Hematopoietic multipotent progenitor cell treated with erythropoietin and hydrocortisone succinate and interleukin-3 and kit ligand, for 15 days (in vitro differentiated cells): ENCODE data around the gene NT5DC3.
"Not testable (repeated sequence)": the region's sequence is repeated elsewhere in the genome, so short reads cannot be mapped to it uniquely, and the experiment has no call there.

Experiments used
- DNase-seq: peaks from one replicate; pipeline ENCODE4 v3.0.0-alpha.2; 2015; ENCODE audit warnings: low spot score

NT5DC3 gene

GRCh38 chr12:103809639-103810038 lies 31.4 kb downstream of the NT5DC3 start:
- DNase-seq, result not testable (repeated sequence)

- DNase-seq, result peak; percentile 43
These were observed 31.9 kb downstream of the NT5DC3 start for GRCh38 chr12:103809154-103809553.

- DNase-seq, result no peak
These were observed 32.7 kb downstream of the NT5DC3 start for GRCh38 chr12:103808239-103808880.

- DNase-seq, result peak; percentile 35
These were observed 33.3 kb downstream of the NT5DC3 start for GRCh38 chr12:103807561-103808238.

- no peak for DNase-seq
These were observed 34.2 kb downstream of the NT5DC3 start for GRCh38 chr12:103806803-103807202.

GRCh38 chr12:103805655-103806360 lies 35.2 kb downstream of the NT5DC3 start:
- DNase-seq, result no peak

GRCh38 chr12:103803847-103804246 lies 37.2 kb downstream of the NT5DC3 start:
- no peak for DNase-seq

- no peak for DNase-seq
These were observed 38.5 kb downstream of the NT5DC3 start for GRCh38 chr12:103802586-103802886.

- no peak for DNase-seq
These were observed 39.1 kb downstream of the NT5DC3 start for GRCh38 chr12:103801709-103802585.

- peak; percentile 16 for DNase-seq
These were observed 40.9 kb downstream of the NT5DC3 start for GRCh38 chr12:103799857-103800771.

GRCh38 chr12:103799504-103799856 lies 41.6 kb downstream of the NT5DC3 start:
- DNase-seq, result no peak

GRCh38 chr12:103798586-103798985 lies 42.4 kb downstream of the NT5DC3 start:
- no peak for DNase-seq

- no peak for DNase-seq
These were observed 46.5 kb downstream of the NT5DC3 start for GRCh38 chr12:103794309-103795213.

GRCh38 chr12:103793512-103794045 lies 47.5 kb downstream of the NT5DC3 start:
- DNase-seq, result no peak

- DNase-seq, result no peak
These were observed 48.0 kb downstream of the NT5DC3 start for GRCh38 chr12:103793046-103793445.

GRCh38 chr12:103791350-103791920 lies 49.6 kb downstream of the NT5DC3 start:
- DNase-seq, result no peak

GRCh38 chr12:103786201-103786600 lies 54.8 kb downstream of the NT5DC3 start:
- DNase-seq, result no peak

GRCh38 chr12:103785243-103786031 lies 55.6 kb downstream of the NT5DC3 start:
- DNase-seq, result no peak
